ENCODE measurements around the gene ERFE.

The ERFE gene

GRCh38 chr2:238157506-238158017 is 1.2 kb upstream of the ERFE start:
- DNase-seq: no peak

- no peak for DNase-seq
Measured at GRCh38 chr2:238158018-238158508, 707 bp upstream of the ERFE start.

- DNase-seq: no peak
Measured at GRCh38 chr2:238159071-238159539, 335 bp downstream of the ERFE start.

- no peak for DNase-seq
Measured at GRCh38 chr2:238159661-238160205, 963 bp downstream of the ERFE start.

- DNase-seq: no peak
Measured at GRCh38 chr2:238160206-238161129, 1.7 kb downstream of the ERFE start.

GRCh38 chr2:238161291-238162051 is 2.7 kb downstream of the ERFE start:
- DNase-seq: no peak

- no peak for DNase-seq
Measured at GRCh38 chr2:238162251-238162845, 3.6 kb downstream of the ERFE start.

- no peak for DNase-seq
Measured at GRCh38 chr2:238162846-238163441, 4.2 kb downstream of the ERFE start.

- DNase-seq: no peak
Measured at GRCh38 chr2:238163481-238164198, 4.9 kb downstream of the ERFE start.

- DNase-seq: no peak
Measured at GRCh38 chr2:238164906-238165287, 6.1 kb downstream of the ERFE start.

GRCh38 chr2:238165288-238165921 is 6.6 kb downstream of the ERFE start:
- no peak for DNase-seq

GRCh38 chr2:238166391-238167343 is 7.9 kb downstream of the ERFE start:
- no peak for DNase-seq

- no peak for DNase-seq
Measured at GRCh38 chr2:238167344-238167715, 8.6 kb downstream of the ERFE start.

GRCh38 chr2:238167761-238168160 is 9.0 kb downstream of the ERFE start:
- DNase-seq: no peak

GRCh38 chr2:238168196-238169047 is 9.7 kb downstream of the ERFE start:
- DNase-seq: no peak

GRCh38 chr2:238169048-238169707 is 10.4 kb downstream of the ERFE start:
- DNase-seq: no peak

- no peak for DNase-seq
Measured at GRCh38 chr2:238169708-238170251, 11.0 kb downstream of the ERFE start.
